ENCODE data around the gene IL6.

GRCh38 chr7:22697322-22697859 lies 29.6 kb upstream of the IL6 start:
- TF ChIP-seq POLR2A (IDR thresholded peaks at IDR 0.05; ENCODE audit: control extremely low read depth in 1 of 2, low read depth in 2 of 2, low read length in 2 of 2) (no peak), EZH2 (IDR thresholded peaks at IDR 0.05; ENCODE audit: low read depth, low read length, severe bottlenecking) (no peak), CTCF (IDR thresholded peaks at IDR 0.05; ENCODE audit: control extremely low read depth in 1 of 3, insufficient read depth in 1 of 3, low read depth in 1 of 3, low read length in 3 of 3) (no peak), SP1 (IDR thresholded peaks at IDR 0.05; ENCODE audit: low read depth, low read length) (no peak)
